ENCODE data around the gene SYK. TPM values are rescaled to one million over a fixed set of nuclear protein-coding genes. Genes with fewer than 3 reads are reported as not detected.

Gene SYK
- polyA plus RNA-seq, 1 donor, result 27.3 TPM

DNA sequence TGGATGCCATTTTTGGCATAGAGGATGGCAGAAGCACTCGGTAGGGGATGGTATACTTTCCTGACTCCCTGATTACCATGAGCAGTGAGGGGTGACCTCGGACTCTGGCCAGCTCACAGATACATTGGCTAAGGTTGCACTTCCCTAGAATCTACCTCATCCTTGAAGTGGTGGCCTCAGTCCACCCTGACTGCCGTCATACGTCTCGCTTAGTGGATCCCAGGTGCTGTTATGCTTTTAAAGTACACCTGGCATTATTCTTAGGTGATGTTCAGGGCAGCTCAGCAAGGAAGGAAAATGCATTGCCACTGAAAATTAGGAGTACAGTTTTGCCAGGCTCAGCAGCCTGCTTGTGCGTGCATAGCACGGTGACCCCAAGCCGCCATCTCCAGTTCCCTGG is 87.3 kb downstream of the SYK start:
- no peak for DNase-seq
- peaks cover 35% of the 10 kb centered on the region for H3K36me3 ChIP-seq (ENCODE audit: control insufficient read depth, insufficient read depth, low read length)
- no CpG with 5 or more reads among the region's 8 CpGs for WGBS (ENCODE audit: insufficient coverage, low lambda C conversion rate)

DNA sequence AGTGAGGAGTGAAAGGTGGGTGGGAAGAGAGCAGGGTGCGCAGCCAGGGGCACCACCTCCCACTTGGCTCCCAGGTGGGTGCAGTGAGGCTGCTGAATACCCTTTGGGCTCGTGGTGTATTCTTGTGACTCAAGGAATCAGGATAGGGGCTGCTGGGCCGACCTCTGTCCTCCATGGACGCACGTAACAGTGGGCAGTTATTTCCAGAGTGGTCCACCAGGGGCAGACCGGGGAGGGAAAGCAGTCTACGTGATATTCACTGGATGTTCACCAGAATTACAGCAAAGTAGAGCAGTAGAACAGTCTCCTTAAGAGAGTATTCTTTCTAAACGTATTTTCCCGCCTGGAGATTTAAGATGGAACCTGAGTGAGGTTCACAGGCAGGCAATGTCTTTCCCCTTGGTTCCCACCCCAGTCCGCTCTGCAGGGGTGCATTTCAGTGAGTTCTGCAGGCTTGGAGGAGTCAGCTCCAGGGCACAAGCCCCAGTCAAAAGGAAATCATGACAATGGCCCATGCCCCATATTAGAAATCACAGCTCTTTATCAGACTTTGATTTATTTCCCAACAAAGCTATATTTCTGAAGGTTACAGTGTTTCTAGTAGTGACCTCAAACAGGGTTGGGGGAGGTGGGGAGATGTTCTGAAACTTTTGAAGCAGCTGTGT is 88.7 kb downstream of the SYK start:
- WGBS (ENCODE audit: insufficient coverage, low lambda C conversion rate), result no CpG with 5 or more reads among the region's 10 CpGs
- no peaks in the 10 kb centered on the region for H3K27me3 ChIP-seq (ENCODE audit: control insufficient read depth, insufficient read depth, low read length)
- no peak for DNase-seq
- no peak overlapping the region for H3K4me3 ChIP-seq (ENCODE audit: low read length)
- no peak overlapping the region for H3K27ac ChIP-seq (ENCODE audit: low read length)
- peaks cover 36% of the 10 kb centered on the region for H3K36me3 ChIP-seq (ENCODE audit: control insufficient read depth, insufficient read depth, low read length)
- H3K9me3 ChIP-seq (ENCODE audit: control insufficient read depth, low read depth, low read length), result no peaks in the 10 kb centered on the region
- no peaks in the 10 kb centered on the region for H3K4me1 ChIP-seq (ENCODE audit: control insufficient read depth, insufficient read depth, low read length)

More for the DNA sequence above, 87.3 kb downstream of the SYK start:
- H3K4me1 ChIP-seq (ENCODE audit: control insufficient read depth, insufficient read depth, low read length), result no peaks in the 10 kb centered on the region
- no peak overlapping the region for H3K4me3 ChIP-seq (ENCODE audit: low read length)
- no peak overlapping the region for H3K27ac ChIP-seq (ENCODE audit: low read length)
- no peaks in the 10 kb centered on the region for H3K27me3 ChIP-seq (ENCODE audit: control insufficient read depth, insufficient read depth, low read length)
- no peaks in the 10 kb centered on the region for H3K9me3 ChIP-seq (ENCODE audit: control insufficient read depth, low read depth, low read length)

DNA sequence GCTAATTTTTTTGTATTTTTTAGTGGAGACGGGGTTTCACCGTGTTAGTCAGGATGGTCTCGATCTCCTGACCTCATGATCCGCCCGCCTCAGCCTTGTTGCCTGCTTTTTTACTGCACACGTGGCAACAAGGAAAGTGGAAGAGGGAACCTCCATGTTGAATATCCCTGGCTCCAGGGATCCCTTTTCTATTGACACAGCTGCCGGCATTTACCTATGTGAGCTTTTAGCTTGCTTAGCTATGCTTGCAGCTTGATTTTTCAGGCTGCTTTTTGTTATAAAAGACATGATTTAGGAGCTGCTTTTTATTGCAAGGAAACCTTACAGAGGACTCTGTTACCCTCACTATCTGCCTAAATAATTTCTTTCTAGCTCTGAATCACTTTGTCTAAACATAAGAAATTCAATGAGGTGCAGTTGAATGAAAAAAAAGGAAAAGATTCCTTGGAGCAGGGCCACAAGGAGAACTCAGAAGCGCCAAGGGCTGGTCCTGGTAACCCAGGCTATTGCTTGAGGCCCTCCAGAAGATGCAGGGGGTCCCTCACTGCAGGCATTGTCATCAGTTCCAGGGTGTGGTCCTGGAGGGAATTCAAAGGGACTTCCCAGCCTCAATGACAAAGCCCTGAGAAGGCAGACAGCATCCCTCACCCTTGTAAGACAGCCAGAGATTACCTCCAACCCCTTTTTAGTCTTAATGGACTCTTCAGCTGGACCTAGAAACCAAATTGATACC is 89.9 kb downstream of the SYK start:
- no peaks in the 10 kb centered on the region for H3K27me3 ChIP-seq (ENCODE audit: control insufficient read depth, insufficient read depth, low read length)
- WGBS (ENCODE audit: insufficient coverage, low lambda C conversion rate), result 80% methylated on average over 1 of the region's 8 CpGs
- no peak overlapping the region for H3K4me3 ChIP-seq (ENCODE audit: low read length)
- no peak for DNase-seq
- H3K27ac ChIP-seq (ENCODE audit: low read length), result no peak overlapping the region
- H3K4me1 ChIP-seq (ENCODE audit: control insufficient read depth, insufficient read depth, low read length), result no peaks in the 10 kb centered on the region
- no peaks in the 10 kb centered on the region for H3K9me3 ChIP-seq (ENCODE audit: control insufficient read depth, low read depth, low read length)
- H3K36me3 ChIP-seq (ENCODE audit: control insufficient read depth, insufficient read depth, low read length), result peaks cover 42% of the 10 kb centered on the region

DNA sequence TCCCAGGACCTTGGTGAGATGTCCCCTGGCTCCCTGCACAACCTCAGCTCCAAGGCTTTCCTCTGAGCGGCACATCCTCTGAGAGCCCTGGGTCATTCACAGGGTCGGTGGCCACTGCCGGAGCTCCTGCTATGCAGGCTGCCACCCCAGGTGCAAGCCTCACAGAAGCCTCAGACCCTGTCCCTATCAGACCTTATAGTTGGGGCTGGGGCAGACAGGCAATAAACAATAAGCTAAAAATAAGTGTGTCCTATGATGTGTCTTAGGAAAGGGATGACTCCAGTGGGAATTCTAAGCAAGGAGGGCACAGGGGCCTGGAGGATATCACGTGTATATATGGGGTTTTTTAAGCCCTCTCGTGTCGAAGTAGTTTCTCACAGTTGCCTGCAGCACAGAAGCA is 91.3 kb downstream of the SYK start:
- Histone ChIP-seq H3K27me3 (ENCODE audit: control insufficient read depth, insufficient read depth, low read length) (no peaks in the 10 kb centered on the region), H3K9me3 (ENCODE audit: control insufficient read depth, low read depth, low read length) (no peaks in the 10 kb centered on the region), H3K36me3 (ENCODE audit: control insufficient read depth, insufficient read depth, low read length) (peaks cover 40% of the 10 kb centered on the region), H3K4me3 (ENCODE audit: low read length) (no peak overlapping the region), H3K4me1 (ENCODE audit: control insufficient read depth, insufficient read depth, low read length) (no peaks in the 10 kb centered on the region), H3K27ac (ENCODE audit: low read length) (no peak overlapping the region)
- DNase-seq, result no peak
- WGBS (ENCODE audit: insufficient coverage, low lambda C conversion rate), result 100% methylated on average over 2 of the region's 6 CpGs

DNA sequence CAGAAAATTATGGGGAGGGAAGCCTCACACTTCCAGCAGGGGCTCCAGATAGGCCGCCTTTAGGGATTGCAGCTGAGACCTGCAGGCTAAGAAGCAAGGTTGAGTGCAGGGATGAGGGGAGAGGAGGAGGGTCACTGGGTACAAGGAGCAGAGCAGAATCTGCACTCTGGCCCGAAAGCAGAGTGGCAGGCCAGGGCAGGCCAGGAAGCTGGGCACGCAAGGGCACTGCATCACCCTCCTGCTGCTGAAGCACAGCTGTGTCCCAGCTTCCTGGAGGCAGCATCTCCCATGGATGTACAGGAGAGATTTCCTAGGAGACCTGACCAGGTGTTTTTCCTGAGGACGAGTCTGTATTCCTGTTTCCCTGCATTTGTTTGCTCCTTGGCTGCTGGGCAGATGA is 92.1 kb downstream of the SYK start:
- no peak overlapping the region for H3K4me3 ChIP-seq (ENCODE audit: low read length)
- WGBS (ENCODE audit: insufficient coverage, low lambda C conversion rate), result no CpG with 5 or more reads among the region's 4 CpGs
- H3K4me1 ChIP-seq (ENCODE audit: control insufficient read depth, insufficient read depth, low read length), result no peaks in the 10 kb centered on the region
- H3K9me3 ChIP-seq (ENCODE audit: control insufficient read depth, low read depth, low read length), result no peaks in the 10 kb centered on the region
- DNase-seq, result no peak
- no peak overlapping the region for H3K27ac ChIP-seq (ENCODE audit: low read length)
- no peaks in the 10 kb centered on the region for H3K27me3 ChIP-seq (ENCODE audit: control insufficient read depth, insufficient read depth, low read length)
- H3K36me3 ChIP-seq (ENCODE audit: control insufficient read depth, insufficient read depth, low read length), result peaks cover 34% of the 10 kb centered on the region

DNA sequence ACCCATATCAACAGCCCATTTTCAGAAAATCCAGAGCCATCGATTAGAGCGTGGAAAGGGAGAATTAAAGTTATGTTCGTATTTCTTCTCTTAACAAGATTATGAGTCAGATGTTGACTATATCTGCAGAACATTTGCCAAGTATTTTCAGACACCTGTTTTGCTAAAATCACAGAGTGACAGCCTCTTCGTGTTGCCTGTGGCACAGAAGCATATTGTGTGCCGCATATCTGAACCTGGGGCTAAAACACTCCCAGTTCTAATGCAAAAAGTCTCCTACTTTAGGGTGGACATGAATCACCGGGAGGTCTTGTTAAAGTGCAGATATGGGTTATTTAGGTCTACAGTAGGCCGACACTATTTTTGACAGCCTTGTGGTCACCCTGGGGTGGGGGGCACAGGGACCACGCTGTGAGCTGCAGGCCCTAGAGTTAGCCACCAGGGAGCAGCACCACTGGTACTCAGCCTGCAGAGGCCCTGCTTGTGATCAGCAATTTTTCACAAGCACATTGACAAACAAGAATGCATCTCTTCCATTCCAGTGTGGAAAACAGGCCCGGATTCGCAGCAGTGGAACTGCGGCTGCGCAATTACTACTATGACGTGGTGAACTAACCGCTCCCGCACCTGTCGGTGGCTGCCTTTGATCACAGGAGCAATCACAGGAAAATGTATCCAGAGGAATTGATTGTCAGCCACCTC is 93.5 kb downstream of the SYK start:
- Histone ChIP-seq H3K27me3 (ENCODE audit: control insufficient read depth, insufficient read depth, low read length) (no peaks in the 10 kb centered on the region), H3K36me3 (ENCODE audit: control insufficient read depth, insufficient read depth, low read length) (peaks cover 25% of the 10 kb centered on the region), H3K9me3 (ENCODE audit: control insufficient read depth, low read depth, low read length) (no peaks in the 10 kb centered on the region), H3K27ac (ENCODE audit: low read length) (no peak overlapping the region), H3K4me1 (ENCODE audit: control insufficient read depth, insufficient read depth, low read length) (no peaks in the 10 kb centered on the region), H3K4me3 (ENCODE audit: low read length) (no peak overlapping the region)
- no CpG with 5 or more reads among the region's 16 CpGs for WGBS (ENCODE audit: insufficient coverage, low lambda C conversion rate)
- DNase-seq, result no peak

DNA sequence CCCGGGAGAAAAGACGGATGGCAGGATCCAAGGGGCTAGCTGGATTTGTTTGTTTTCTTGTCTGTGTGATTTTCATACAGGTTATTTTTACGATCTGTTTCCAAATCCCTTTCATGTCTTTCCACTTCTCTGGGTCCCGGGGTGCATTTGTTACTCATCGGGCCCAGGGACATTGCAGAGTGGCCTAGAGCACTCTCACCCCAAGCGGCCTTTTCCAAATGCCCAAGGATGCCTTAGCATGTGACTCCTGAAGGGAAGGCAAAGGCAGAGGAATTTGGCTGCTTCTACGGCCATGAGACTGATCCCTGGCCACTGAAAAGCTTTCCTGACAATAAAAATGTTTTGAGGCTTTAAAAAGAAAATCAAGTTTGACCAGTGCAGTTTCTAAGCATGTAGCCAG is 94.2 kb downstream of the SYK start:
- Histone ChIP-seq H3K4me1 (ENCODE audit: control insufficient read depth, insufficient read depth, low read length) (no peaks in the 10 kb centered on the region), H3K9me3 (ENCODE audit: control insufficient read depth, low read depth, low read length) (no peaks in the 10 kb centered on the region), H3K27ac (ENCODE audit: low read length) (no peak overlapping the region), H3K27me3 (ENCODE audit: control insufficient read depth, insufficient read depth, low read length) (no peaks in the 10 kb centered on the region), H3K4me3 (ENCODE audit: low read length) (no peak overlapping the region), H3K36me3 (ENCODE audit: control insufficient read depth, insufficient read depth, low read length) (peaks cover 23% of the 10 kb centered on the region)
- 74% methylated on average over 2 of the region's 7 CpGs for WGBS (ENCODE audit: insufficient coverage, low lambda C conversion rate)
- DNase-seq, result no peak

DNA sequence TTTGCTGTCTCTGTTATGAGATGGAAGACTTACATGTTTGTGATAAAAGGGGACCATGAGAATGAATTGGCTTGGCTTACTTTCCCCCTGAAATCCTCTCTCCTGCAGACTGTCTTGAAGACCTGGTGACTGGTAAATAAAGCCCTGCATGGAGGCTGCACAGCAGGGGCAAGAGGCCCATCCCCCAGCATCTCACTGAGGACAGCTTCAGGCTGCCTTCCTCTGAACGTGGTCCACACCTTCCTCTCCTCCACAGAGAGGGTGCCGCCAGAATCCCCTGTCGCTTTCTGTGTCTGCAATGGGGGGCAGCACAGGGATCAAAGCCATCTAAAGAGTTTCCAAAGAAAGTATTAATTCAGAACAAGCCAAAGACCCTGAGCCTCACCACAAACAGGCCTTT is 94.6 kb downstream of the SYK start:
- H3K4me1 ChIP-seq (ENCODE audit: control insufficient read depth, insufficient read depth, low read length), result no peaks in the 10 kb centered on the region
- no peak overlapping the region for H3K27ac ChIP-seq (ENCODE audit: low read length)
- H3K27me3 ChIP-seq (ENCODE audit: control insufficient read depth, insufficient read depth, low read length), result no peaks in the 10 kb centered on the region
- WGBS (ENCODE audit: insufficient coverage, low lambda C conversion rate), result no CpG with 5 or more reads among the region's 3 CpGs
- H3K9me3 ChIP-seq (ENCODE audit: control insufficient read depth, low read depth, low read length), result no peaks in the 10 kb centered on the region
- H3K4me3 ChIP-seq (ENCODE audit: low read length), result no peak overlapping the region
- DNase-seq, result no peak
- H3K36me3 ChIP-seq (ENCODE audit: control insufficient read depth, insufficient read depth, low read length), result peaks cover 23% of the 10 kb centered on the region

DNA sequence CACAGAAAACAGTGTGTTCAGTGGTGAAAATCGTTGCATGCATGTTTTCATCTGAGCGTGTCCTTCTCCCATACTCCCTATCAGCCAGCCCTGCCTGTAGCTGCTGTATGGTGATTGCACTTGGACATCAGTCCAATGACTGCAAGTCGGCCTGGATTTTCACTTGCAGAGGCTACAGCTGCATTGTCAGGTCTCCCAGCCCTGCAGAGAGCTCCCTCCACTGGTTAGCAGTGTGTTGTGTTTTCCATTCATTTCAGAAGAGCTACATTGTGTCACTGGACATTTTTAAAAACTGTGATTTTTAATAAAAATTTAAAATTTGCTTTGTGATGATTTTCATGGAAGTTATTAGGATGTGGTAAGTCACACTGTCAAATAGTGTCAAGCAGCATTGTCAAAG is 96.6 kb downstream of the SYK start:
- WGBS (ENCODE audit: insufficient coverage, low lambda C conversion rate), result no CpG with 5 or more reads among the region's 3 CpGs
- no peaks in the 10 kb centered on the region for H3K27me3 ChIP-seq (ENCODE audit: control insufficient read depth, insufficient read depth, low read length)
- peaks cover 16% of the 10 kb centered on the region for H3K36me3 ChIP-seq (ENCODE audit: control insufficient read depth, insufficient read depth, low read length)
- no peaks in the 10 kb centered on the region for H3K4me1 ChIP-seq (ENCODE audit: control insufficient read depth, insufficient read depth, low read length)
- DNase-seq, result no peak
- H3K27ac ChIP-seq (ENCODE audit: low read length), result no peak overlapping the region
- no peak overlapping the region for H3K4me3 ChIP-seq (ENCODE audit: low read length)
- H3K9me3 ChIP-seq (ENCODE audit: control insufficient read depth, low read depth, low read length), result peaks cover 4% of the 10 kb centered on the region

DNA sequence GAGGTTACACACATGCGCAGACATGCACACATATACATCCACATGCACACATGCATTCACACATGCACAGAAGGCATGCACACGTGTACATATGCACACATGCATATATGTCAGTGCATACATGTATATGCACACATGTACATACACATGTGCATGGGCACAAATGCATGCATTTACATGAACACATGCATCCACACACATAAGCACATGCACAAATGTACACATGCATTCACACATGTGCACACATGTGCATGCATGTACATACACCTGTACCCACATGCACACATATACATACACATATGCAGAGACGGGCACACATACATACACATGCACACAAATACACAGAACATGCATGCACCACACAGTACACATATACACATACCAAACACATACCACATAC is 97.7 kb downstream of the SYK start:
- DNase-seq, result no peak
- peaks cover 11% of the 10 kb centered on the region for H3K36me3 ChIP-seq (ENCODE audit: control insufficient read depth, insufficient read depth, low read length)
- H3K4me3 ChIP-seq (ENCODE audit: low read length), result no peak overlapping the region
- no CpG with 5 or more reads among the region's 3 CpGs for WGBS (ENCODE audit: insufficient coverage, low lambda C conversion rate)
- H3K4me1 ChIP-seq (ENCODE audit: control insufficient read depth, insufficient read depth, low read length), result no peaks in the 10 kb centered on the region
- H3K27ac ChIP-seq (ENCODE audit: low read length), result no peak overlapping the region
- peaks cover 4% of the 10 kb centered on the region for H3K9me3 ChIP-seq (ENCODE audit: control insufficient read depth, low read depth, low read length)
- no peaks in the 10 kb centered on the region for H3K27me3 ChIP-seq (ENCODE audit: control insufficient read depth, insufficient read depth, low read length)

All from large intestine (tissue), 3 donors.